IMR-90 (cell line): ENCODE results near the gene MS4A5.

Source experiments
- CEBPB ChIP-seq: IDR thresholded peaks from 2 replicates; pipeline ENCODE4 v1.6.1; 2012; ENCODE audit warnings: low read depth, low read length, improper control_type of control experiment
- CTCF ChIP-seq: conservative IDR thresholded peaks from 2 replicates; pipeline ENCODE4 v1.5.1; 2012; ENCODE audit warnings: mild to moderate bottlenecking, low read depth, low read length, improper control_type of control experiment
- ELK1 ChIP-seq: fragments of 150-350 bp; IDR thresholded peaks from 2 replicates; pipeline ENCODE4 v1.6.1; 2016; ENCODE audit warnings: low read depth, mild to moderate bottlenecking, low read length, moderate library complexity, borderline replicate concordance
- MAFK ChIP-seq: IDR thresholded peaks from 2 replicates; pipeline ENCODE4 v1.6.1; 2012; ENCODE audit warnings: low read depth, low read length, improper control_type of control experiment
- MAZ ChIP-seq: IDR thresholded peaks from 2 replicates; pipeline ENCODE4 v1.6.1; 2012; ENCODE audit warnings: low read depth, mild to moderate bottlenecking, low read length, improper control_type of control experiment, moderate library complexity, borderline replicate concordance
- MXI1 ChIP-seq: IDR thresholded peaks from 2 replicates; pipeline ENCODE4 v1.6.1; 2012; ENCODE audit warnings: low read depth, mild to moderate bottlenecking, low read length, moderate library complexity, borderline replicate concordance
- POLR2A ChIP-seq: IDR thresholded peaks from 2 replicates; pipeline ENCODE4 v1.6.1; 2012; ENCODE audit warnings: mild to moderate bottlenecking, low read depth, low read length
- RFX5 ChIP-seq: IDR thresholded peaks from 2 replicates; pipeline ENCODE4 v1.8.0; 2012; ENCODE audit warnings: low read depth, mild to moderate bottlenecking, low read length, moderate library complexity
- USF2 ChIP-seq: fragments of 150-350 bp; IDR thresholded peaks from 2 replicates; pipeline ENCODE4 v1.6.1; 2017; ENCODE audit warnings: mild to moderate bottlenecking, antibody characterized with exemption, low read length, low read depth

GRCh38 chr11:60468829-60469228, 39.5 kb downstream of the MS4A5 start:
- TF ChIP-seq CTCF (no peak), RFX5 (no peak), MAZ (no peak), USF2 (no peak), CEBPB (no peak), MXI1 (no peak), POLR2A (no peak), MAFK (no peak), ELK1 (no peak)
